Urinary bladder (tissue), 4 donors: ENCODE measurements around the gene KCNH5. TPM values are rescaled to one million over a fixed set of nuclear protein-coding genes. Genes with fewer than 3 reads are reported as not detected.

Experiments used
- DNase-seq: peaks from one replicate; pipeline ENCODE4 v3.0.0-alpha.2; 2015; ENCODE audit errors: extremely low spot score
- H3K27ac ChIP-seq: one replicate; pipeline ENCODE4 v1.5.1; 2013; ENCODE audit warnings: low read depth, mild to moderate bottlenecking, moderate library complexity
- H3K36me3 ChIP-seq: one replicate; pipeline ENCODE4 v1.6.1; 2013; ENCODE audit warnings: mild to moderate bottlenecking, moderate library complexity; ENCODE audit not compliant: insufficient read depth
- H3K4me1 ChIP-seq: one replicate; pipeline ENCODE4 v1.6.1; 2013; ENCODE audit warnings: mild to moderate bottlenecking, moderate library complexity; ENCODE audit not compliant: insufficient read depth
- H3K4me3 ChIP-seq: one replicate; pipeline ENCODE4 v1.5.1; 2013; ENCODE audit warnings: low read depth, low read length
- WGBS: extraction: QIAGEN DNeasy Blood & Tissue Kit; methylation state at CpG from one replicate; pipeline ENCODE4 v1.1.7; 2013; 5-methylcytosine and 5-hydroxymethylcytosine counted together
- polyA plus RNA-seq: library from polyadenylated mRNA; stranded (reverse); fragments of 200-250 nt; gene quantifications from one replicate; pipeline ENCODE4 v1.2.3, GENCODE V29; 2013
- total RNA-seq: library from RNA; depleted of rRNA; stranded (reverse); fragments of >200 nt; gene quantifications from one replicate; pipeline ENCODE4 v1.2.3, GENCODE V29; 2014
- donor health status: healthy with polysubstance abuse.
- donor health status: healthy.

Gene KCNH5
- total and polyA plus RNA-seq, 2 donors = 0.10 to 6.7 TPM

DNA sequence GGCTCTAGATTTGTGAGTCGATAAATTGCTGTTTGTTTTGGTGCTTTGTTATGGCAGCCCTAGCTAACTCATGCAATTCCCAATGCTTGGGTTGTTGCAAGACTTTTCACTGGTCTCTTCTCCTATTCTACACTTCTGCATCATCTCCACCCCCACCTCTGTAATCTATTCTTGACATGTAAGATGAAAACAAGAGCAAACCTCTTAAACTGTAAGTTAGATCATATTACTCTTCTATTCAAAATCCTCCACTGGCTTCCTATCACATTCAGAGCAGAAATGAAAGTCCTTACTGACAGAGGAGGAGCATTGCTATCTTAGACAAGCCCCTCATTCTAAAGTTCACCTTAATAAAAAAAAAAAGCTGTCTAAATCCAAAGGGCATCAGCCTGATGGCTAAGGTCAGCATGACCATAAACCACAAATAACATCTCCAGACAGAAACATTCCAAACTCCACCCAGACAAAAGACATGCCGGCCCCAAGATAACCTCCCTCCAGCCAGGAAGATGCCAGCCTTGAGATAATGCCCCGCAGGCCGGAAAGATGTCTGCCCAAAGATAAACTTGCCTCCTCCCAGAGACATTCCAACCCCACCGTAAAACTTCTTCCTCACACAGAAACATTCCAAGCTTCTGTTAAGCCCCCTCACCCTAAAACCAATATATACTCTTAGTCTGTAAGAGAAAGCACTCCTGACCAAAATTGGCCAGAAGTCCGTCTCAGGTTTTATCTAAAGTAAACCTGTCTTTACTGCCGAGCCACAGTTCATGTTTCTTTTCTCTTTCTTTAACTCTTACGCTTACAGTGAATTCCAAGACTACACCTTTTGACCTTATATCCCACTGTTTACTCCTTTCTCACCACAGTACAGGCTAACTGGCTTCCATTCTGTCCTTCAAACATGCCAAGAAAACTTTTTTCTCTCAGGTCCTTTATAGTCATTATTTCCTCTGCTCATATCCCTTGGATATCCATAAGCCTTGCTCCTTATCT, 308.9 kb downstream of the KCNH5 start:
- Histone ChIP-seq H3K4me3 (no peak overlapping the region), H3K4me1 (no peaks in the 10 kb centered on the region), H3K36me3 (no peaks in the 10 kb centered on the region), H3K27ac (no peak overlapping the region)
- WGBS = 54% methylated on average over 8 of the region's 8 CpGs
- no peak for DNase-seq

DNA sequence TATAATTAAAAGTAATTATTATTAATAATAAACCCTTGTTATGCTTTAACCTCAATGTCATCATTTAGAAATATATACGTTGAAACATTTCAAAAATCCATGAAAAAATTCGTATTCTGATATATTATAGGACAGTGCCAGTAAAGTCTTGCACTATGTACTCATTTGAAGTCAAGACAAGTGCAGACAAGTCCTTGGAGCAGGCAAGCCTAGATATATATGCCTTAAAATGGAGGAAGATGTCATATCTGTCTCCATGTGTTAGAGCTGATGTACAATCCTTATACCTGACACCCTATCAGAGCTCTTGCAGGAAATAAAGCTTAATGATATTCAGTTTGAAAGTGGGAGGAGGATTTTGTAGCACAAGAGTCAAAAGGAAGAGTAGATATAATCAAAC, 310.4 kb downstream of the KCNH5 start:
- Histone ChIP-seq H3K4me3 (no peak overlapping the region), H3K36me3 (no peaks in the 10 kb centered on the region), H3K4me1 (no peaks in the 10 kb centered on the region), H3K27ac (no peak overlapping the region)
- 82% methylated on average over 2 of the region's 2 CpGs for WGBS
- no peak for DNase-seq

DNA sequence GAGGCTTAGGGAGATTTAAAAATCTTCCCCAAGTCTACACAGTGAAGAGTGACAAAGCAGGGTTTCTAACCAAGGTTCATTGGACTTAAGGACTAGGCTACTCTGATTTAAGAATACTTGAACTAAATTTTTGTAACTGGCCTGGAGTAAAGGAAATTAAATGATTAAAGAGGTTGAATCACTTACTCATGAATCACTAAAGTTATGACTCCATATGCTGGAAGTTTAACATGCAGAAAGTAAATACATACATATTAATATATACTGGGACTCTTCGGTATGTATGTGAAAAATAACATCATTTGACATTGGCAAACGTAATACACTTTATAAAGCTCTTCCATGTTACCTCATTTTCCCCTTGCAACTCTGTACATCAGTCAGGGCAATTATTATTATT, 322.9 kb downstream of the KCNH5 start:
- H3K4me3 ChIP-seq = no peak overlapping the region
- WGBS = 80% methylated on average over 2 of the region's 2 CpGs
- no peaks in the 10 kb centered on the region for H3K4me1 ChIP-seq
- H3K36me3 ChIP-seq = no peaks in the 10 kb centered on the region
- H3K27ac ChIP-seq = no peak overlapping the region
- no peak for DNase-seq

DNA sequence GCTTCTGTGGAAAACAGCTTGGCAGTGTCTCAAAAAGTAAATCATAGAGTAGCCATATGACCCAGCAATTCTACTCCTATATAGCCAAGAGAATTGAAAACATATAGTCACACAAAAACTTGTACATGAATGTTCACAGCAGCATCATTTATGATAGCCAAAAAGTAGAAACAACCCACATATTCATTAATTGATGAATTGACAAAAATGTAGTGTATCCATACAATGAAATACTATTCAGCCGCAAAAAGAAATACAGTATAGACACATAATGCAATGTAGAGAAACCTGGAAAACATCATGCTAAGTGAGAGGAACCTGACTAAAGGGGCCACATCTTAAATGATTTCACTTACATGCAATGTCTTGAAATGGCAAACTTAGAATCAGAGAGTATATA, 326.6 kb downstream of the KCNH5 start:
- Histone ChIP-seq H3K36me3 (no peaks in the 10 kb centered on the region), H3K4me3 (no peak overlapping the region), H3K4me1 (no peaks in the 10 kb centered on the region), H3K27ac (no peak overlapping the region)
- DNase-seq = no peak
- 95% methylated on average over 1 of the region's 1 CpG for WGBS

DNA sequence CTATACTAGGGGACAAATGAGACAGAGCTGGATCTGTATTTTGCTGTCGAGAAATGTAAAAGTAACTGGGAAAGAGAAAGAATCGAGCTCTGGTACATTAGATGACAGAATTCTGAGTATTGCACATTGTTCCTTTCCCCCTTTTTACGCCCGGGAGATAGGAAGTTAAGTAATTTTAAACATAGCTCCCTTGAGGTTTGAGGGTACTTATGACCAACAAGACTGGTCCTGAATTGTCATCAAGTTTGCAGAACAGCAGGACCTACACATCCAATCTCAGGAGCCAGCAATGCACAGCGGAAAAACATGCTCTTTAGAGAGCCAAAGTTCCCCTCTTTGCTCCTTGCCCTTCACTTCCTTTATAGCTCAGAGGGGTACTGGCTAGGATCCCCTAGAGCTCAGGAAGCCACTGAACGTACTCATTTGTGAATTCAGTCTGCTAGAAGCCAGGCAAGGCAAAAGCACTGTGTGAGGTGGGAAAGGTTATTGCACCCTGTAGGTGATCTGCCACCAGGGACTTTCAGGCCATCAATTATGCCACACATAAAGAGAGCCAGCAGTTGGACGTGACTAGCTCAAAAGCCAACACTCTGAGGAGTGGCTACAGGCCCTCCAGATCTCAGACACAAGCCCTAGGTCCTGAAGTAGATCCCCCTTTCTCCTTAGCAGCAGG, 333.8 kb downstream of the KCNH5 start:
- 56% methylated on average over 7 of the region's 7 CpGs for WGBS
- DNase-seq = no peak
- H3K27ac ChIP-seq = no peak overlapping the region

DNA sequence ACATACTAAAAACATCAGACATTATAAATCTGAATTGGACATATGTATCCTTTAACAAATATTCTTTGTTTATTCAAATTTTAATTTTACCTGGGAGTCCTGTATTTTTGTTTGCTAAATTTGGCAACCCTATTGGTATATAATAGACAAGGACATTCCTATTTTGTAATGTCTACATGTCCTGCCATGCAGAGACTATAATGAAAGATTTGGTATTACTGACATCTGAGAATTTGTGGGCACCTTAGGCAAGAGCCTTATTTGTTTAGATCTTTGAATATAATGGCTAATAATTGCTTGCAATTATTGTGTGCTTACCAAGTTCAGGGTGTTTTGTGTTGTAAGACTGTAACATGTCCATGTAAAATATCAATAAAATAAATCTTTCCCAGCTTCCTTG, 334.4 kb downstream of the KCNH5 start:
- Histone ChIP-seq H3K4me3 (no peak overlapping the region), H3K36me3 (no peaks in the 10 kb centered on the region), H3K4me1 (no peaks in the 10 kb centered on the region), H3K27ac (no peak overlapping the region)
- no peak for DNase-seq

More for the DNA sequence above, 333.8 kb downstream of the KCNH5 start:
- H3K4me3 ChIP-seq = no peak overlapping the region
- no peaks in the 10 kb centered on the region for H3K4me1 ChIP-seq
- H3K36me3 ChIP-seq = no peaks in the 10 kb centered on the region

DNA sequence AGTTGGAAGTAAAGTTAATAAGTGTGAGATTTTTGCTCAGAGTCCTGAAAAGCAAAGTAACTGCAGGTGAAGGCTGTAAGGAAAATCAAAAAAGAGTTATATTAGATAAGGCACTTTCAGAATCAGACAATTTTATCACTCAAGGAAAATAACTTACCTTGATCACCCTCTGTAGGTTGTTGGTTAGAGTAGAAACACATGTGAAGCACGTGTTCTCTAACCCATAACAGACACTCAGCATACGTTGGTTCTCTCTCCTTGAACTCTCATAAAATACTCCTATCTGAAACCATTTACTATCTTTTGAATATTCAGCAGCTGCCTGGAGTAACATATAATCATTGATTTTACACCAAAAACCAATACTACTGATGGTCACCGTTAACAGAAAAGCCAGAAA, 335.5 kb downstream of the KCNH5 start:
- WGBS = 44% methylated on average over 3 of the region's 3 CpGs
- Histone ChIP-seq H3K27ac (no peak overlapping the region), H3K36me3 (no peaks in the 10 kb centered on the region), H3K4me1 (no peaks in the 10 kb centered on the region), H3K4me3 (no peak overlapping the region)
- no peak for DNase-seq

DNA sequence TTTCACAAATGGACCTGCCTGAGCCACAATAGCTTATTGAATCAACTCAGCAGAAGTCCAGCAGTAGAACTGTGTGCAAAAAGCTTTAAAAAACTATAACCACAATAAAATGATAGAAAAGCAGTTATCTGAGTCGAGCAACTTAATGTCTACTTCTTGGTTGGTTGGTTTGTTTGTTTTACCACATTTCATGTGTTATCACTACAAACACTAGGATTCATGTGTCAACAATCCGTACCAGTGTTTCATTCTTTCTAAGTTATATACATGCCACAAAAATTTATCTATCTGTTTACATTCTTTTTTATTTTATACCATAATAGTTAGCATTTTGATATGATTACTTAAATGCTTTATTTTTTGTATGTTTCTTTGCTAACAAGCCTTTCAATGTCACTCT, 339.0 kb downstream of the KCNH5 start:
- no peak overlapping the region for H3K27ac ChIP-seq
- 47% methylated on average over 2 of the region's 2 CpGs for WGBS

DNA sequence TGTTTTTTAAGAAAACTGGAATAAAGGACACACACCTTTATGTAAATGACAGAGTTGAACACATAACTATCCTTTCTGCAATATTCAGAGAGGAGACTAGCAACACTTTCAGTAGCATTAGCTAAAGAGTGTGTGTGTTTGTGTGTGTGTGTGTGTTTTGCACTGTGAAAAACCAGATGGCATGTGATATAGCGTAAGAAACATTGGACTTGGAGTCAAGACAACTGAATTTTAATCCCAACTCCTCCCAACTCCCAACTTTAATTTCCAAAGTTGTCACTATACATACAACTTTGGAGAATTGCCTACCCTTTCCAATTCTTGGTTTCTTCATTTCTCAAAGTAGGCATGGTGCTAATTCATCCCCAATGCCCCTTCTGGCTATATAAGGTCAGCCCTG, 347.8 kb downstream of the KCNH5 start:
- 91% methylated on average over 1 of the region's 1 CpG for WGBS
- Histone ChIP-seq H3K4me1 (no peaks in the 10 kb centered on the region), H3K36me3 (no peaks in the 10 kb centered on the region), H3K4me3 (no peak overlapping the region), H3K27ac (no peak overlapping the region)
- DNase-seq = no peak

More for the DNA sequence above, 339.0 kb downstream of the KCNH5 start:
- Histone ChIP-seq H3K36me3 (no peaks in the 10 kb centered on the region), H3K4me1 (no peaks in the 10 kb centered on the region), H3K4me3 (no peak overlapping the region)
- no peak for DNase-seq

DNA sequence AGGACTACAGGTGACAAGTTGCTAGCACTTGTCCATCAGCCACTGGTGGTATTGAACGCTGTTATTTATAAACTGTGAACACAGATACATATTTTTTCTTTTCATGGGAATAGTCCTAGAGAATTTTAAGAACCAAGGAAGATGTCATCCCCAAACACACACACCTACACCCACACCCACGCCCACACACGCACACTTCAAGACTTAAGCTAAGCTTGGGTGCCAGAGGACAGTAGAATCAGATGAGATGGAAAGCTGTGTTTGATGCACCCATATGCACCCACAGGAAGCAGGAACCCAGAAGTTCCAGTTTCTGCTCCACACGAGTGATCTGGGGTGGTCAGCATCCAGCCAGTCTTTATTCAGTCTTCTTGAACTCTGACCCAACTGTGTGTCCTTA, 348.3 kb downstream of the KCNH5 start:
- no peaks in the 10 kb centered on the region for H3K36me3 ChIP-seq
- DNase-seq = no peak
- H3K4me3 ChIP-seq = no peak overlapping the region
- no peak overlapping the region for H3K27ac ChIP-seq
- no peaks in the 10 kb centered on the region for H3K4me1 ChIP-seq
- WGBS = 88% methylated on average over 4 of the region's 4 CpGs

DNA sequence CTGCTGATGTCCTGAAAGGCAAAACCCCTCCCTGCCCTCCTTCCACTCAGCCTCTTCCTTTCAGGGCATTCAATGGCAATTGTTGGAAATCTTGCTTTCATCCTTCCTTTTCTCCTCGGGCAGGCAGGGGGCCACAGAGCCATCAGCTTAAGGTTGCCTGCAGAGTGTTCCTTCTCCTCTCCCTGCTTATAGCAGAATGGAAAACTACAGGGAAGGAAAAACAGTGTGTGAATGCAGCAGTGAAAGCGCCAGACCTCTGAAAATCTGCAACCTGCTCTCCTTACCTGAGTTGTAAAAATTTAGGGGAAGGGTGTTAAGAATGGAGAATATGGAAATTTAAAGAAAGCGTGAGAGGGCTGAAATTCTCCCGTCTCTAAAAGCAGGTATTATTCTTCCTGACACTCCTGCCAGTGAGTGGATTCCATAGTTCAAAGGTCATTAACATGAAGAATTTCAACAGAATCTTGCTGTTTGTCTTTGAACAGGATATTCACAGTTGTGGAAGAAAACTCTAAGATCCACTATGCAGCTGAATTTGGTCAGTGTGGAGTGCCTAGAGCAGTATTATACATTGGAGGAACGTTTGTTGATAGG, 348.8 kb downstream of the KCNH5 start:
- WGBS = 39% methylated on average over 5 of the region's 5 CpGs
- DNase-seq = no peak
- Histone ChIP-seq H3K36me3 (no peaks in the 10 kb centered on the region), H3K4me3 (no peak overlapping the region), H3K4me1 (no peaks in the 10 kb centered on the region), H3K27ac (no peak overlapping the region)

DNA sequence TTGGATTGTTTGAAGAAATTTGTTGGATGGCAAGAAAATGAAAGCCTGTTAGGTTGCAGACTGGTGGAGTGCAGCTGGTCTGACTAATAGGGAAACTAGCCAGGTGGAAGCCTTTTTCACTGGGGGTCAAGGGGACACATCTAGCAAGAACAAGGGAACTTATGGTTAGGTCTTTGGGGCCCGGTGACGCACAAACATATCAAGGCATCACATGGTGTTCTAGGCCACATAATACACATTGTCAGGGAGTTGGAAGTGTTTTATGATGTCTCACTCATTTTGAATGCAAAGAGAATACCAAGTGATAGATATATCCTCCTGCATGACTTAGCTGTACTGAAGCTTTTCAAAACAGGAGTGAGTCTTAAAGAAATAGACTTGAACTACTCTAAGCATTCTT, 351.2 kb downstream of the KCNH5 start:
- 90% methylated on average over 2 of the region's 2 CpGs for WGBS
- Histone ChIP-seq H3K27ac (no peak overlapping the region), H3K4me3 (no peak overlapping the region), H3K4me1 (no peaks in the 10 kb centered on the region), H3K36me3 (no peaks in the 10 kb centered on the region)
- DNase-seq = no peak

DNA sequence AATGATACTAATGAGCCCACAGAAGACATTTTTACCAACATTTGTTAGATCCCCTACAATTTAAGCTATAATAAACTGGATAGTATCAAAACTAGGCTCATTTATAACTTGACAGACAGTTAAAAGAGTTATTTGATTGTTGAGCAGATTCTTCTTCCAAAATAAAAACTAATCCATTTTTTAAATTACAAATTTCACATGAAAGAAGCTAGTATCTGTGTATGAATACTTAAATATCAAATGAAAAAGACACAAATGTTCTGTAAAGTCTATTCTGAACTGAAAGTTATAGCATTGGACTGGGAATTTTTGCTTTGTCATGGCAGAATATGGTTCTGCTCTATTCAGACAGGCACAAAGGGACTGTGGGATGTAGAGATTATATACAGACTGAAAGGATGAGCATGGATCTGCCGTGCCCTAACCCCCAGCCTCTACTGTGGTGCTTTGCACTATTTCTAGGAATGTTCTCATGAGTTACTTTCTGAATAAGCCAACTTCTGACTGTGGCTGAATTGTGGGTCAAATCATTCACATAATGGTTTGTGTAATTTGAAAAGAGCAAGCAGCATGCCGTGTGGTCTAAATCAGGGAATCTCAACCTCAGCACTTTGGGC, 352.7 kb downstream of the KCNH5 start:
- Histone ChIP-seq H3K36me3 (no peaks in the 10 kb centered on the region), H3K27ac (no peak overlapping the region), H3K4me1 (no peaks in the 10 kb centered on the region), H3K4me3 (no peak overlapping the region)
- DNase-seq = no peak
- WGBS = 70% methylated on average over 2 of the region's 2 CpGs
